Suprapubic skin (tissue), 3 donors: ENCODE data around the gene CPNE5.

Experiments used
- CTCF ChIP-seq, 2 donors: fragments of 200-600 bp in 1 of 2; fragments of 450-650 bp in 1 of 2; sonication (generic) in 1 of 2; IDR thresholded peaks; one replicate each; pipeline ENCODE4 v1.5.1; 2016 to 2019; ENCODE audit warnings: antibody characterized with exemption in 2 of 2, mild to moderate bottlenecking in 1 of 2, moderate library complexity in 1 of 2
- EP300 ChIP-seq: sonication (generic); formaldehyde crosslinking; IDR thresholded peaks from one replicate; pipeline ENCODE4 v1.6.1; 2017; ENCODE audit warnings: antibody characterized with exemption

- TF ChIP-seq CTCF (IDR thresholded peaks at IDR 0.05) (no peak), EP300 (no peak)
These were observed 7.9 kb upstream of the CPNE5 start for GRCh38 chr6:36847152-36847551.
